Islet precursor cell (in vitro differentiated cells): ENCODE results near the gene SSBP3.
A peak's percentile ranks its signal among the peaks of the same experiment; 100 is the strongest.

Experiments used
- DNase-seq: peaks from one replicate; pipeline ENCODE4 v3.0.0-alpha.2; 2018

The SSBP3 gene

DNA sequence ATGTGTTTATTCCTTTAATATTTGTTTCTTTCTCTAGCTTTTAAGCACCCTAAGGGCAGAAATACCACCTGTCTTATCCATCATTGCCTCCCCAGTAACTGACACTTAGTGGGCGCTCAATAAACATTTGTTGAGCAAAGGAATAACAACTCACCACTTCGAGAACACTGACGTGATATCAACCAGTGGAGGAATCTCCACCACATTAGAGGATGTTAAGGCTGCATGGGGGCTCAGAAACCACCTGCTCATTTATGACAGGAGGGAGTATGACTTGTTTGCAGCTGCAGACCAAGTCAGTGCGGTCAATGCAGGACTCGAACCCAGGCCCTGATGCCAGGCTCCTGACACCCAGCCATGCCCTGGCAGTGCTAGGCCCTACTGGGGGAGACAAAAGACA is 103.6 kb downstream of the SSBP3 start:
- DNase-seq = no peak

DNA sequence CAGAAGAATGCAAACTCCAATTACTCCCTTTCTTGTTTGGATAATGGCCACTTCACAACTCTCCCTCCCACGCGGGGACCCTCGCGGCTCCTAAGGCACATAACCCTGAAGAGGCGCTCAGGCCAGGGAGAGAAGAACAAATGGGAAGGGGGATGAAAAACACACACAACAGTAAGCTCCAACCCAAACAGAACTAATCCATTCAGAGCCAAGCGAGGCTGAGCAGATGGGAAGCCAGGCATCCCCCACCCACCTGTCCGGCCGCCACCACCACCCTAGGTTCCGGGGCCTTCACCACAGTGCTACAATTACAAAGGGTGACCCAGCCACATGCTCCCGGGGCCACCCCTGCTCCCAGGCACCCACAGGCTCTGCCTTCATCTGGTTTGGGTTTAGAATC is 104.7 kb downstream of the SSBP3 start:
- no peak for DNase-seq

DNA sequence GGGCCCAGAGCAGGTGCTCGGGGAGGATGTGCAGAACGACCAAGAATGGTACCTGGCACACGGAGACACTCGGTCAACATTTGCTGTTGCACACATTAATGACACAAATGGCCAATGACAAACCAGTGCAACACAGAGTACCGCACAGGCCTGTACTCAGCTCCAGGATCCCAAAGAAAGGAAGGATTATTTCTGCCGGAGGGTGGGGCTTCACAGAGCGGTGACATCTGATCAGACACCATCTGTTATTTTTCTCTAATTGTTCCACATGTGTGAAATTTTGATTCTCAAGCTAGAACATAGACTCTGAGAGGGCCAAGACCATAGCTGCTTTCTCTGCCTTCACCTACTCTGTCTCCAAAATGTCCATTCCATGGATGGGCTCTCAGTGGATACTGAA is 105.8 kb downstream of the SSBP3 start:
- DNase-seq = no peak

DNA sequence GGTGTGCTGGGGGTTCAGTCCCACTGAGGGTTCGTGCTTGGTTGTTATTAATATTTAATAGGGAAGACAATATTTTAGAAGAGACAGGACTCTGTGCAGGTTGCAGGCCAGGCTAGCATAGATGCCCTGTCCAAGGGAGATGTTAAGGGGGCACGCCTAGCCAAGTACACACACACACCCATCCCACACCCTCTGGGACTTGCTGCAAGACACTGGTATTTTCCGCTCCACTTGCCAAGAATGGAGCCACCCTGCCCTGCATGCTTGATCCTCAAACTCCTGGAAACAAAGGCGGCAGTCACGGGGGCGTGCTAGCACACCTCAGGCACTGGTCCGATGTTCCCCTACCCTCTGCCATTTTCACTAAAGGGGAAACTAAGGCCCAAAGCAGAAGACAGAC is 107.2 kb downstream of the SSBP3 start:
- DNase-seq = no peak

DNA sequence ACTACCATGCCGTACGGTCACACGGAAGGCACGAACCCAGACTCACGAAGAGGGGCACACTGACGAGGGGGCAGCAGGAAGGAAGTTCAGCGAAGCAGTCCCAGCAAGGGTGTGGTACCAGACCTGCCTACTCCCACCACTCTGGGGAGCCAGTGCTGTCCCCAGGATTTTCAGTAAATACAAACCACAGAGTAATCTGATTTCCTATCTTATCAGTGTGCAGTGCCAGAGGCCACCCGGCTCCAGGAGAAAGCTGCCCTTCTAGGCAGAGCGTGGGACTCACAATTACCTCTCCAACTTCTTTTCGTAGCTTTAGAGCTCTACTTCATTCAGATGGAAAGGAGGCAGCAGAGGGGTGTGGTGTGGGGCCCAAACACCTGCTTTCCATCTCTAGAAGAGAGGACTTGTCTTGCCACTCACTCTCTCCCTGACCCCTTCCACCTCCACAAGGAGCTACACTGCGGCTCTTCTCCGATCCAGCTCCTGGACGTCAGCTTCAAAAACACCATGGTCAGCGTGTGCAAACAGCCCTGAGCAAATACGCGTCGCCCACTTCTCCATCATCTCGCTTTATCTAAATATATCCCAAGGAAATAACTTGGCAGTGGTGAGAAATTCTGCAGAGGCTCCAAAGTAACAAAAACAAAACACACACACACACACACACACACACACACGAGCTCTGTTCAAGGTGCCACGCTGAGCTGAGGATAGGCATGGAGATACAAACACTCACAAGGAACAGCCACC is 107.7 kb downstream of the SSBP3 start:
- no peak for DNase-seq

DNA sequence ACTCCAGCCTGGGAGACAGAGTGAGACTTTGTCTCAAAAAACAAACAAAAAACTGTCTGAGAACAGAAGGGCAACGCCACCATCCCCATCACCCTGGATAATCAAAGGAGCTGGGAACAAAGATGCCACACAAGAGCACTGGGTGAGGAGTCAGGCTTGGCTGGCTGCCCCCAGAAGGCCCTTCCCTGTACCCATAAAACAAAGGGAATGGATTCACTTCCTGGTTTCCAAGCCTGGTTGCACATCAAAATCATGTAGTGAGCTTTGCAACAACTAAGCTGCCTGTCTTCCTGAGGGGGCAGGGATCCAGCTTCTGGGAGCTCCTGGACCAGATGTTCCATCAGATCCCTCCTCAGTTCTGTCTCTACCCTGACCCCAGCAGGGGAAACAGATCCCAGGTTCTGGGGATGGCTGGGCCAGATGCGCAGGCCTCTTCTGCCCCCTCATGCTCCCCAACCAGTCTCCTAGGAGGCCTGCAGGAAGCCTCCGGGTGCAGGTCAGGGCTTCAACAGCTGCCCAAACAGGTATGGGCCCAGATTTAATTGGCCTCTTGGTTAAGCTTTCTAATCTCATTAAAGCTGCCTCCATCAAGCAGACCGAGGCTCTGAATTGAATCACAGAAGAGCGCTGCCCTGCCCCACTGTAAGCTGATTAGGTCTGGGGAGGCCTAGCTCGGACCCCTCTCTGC is 108.5 kb downstream of the SSBP3 start:
- DNase-seq = no peak

DNA sequence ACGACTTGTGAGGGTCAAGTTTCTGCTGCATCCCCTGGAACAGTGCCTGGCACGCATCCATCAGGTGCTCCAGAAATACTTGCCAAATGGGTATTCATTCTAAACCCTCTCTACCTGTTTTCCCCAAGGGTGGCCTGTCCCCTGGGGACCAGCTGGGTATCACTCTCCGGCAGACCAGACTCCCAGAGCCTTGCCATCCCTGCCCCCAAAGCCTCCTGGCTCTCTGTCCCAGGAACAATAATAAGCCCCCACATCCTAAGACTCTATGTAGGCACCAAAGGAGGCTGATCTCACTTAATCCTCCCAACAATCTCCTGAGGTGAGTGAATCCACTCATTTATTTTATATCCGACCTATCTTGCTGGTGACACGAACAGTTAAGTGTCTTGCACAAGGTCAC is 109.5 kb downstream of the SSBP3 start:
- DNase-seq = no peak

DNA sequence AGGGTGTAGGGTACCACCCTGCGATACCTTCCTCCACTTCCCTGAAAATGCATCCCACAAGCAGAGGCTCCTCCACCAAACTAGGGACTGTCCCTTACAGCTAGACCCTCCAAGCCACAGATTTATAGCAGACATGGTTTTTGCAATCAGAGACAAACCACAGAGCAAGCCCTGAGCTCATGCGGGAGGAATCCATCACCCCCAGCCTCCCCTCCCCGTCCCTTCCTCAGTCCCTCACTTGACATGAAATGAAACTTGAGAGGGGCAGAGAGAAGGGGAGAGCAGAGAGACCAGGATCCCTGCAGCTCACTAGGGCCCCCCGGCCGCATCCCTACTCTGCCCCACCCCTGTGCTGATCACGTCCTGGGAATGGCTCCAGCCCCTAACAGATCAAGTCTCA is 111.3 kb downstream of the SSBP3 start:
- no peak for DNase-seq

DNA sequence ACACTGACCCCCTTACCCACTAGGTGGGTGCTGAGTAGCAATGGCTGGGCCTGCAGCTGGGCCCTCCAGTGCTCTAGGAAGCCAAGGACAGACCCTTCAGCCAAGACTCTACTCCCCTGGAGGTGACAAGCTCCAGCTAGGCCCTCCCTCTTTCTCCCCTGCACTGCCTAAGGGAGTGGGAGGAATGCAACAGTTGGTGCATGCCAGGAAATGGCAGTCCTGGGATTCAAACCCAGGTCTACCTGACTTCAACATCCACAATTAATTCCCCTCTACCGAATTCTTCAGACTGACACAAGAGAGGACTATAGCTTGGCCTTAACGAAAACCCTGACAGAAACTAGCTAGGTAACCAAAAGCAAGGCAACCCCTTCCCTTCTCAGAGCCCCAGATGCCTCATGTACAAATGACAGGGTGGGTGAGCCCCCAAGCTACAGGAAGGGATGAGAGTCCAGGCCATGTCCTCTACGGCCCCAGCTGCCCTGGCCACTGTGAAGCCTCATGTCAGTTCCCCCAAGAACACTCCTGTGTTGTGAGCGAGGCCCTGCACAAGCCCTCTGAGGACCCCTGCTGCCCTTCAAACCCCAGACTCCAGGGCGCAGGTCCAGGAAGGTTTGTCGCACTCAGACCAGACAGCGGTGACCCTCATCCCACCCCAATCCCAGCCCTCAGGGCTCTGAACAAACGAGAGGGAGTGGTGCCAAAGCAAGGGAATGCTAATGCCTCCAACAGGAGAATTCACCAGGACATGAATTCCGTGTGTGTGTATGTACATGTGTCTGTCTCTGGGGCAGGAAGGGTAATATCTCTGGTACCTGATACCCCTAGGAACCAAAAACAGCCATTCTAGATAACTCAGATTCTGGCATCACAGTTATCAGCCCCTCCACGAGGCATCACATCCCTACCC is 113.9 kb downstream of the SSBP3 start:
- DNase-seq = no peak

DNA sequence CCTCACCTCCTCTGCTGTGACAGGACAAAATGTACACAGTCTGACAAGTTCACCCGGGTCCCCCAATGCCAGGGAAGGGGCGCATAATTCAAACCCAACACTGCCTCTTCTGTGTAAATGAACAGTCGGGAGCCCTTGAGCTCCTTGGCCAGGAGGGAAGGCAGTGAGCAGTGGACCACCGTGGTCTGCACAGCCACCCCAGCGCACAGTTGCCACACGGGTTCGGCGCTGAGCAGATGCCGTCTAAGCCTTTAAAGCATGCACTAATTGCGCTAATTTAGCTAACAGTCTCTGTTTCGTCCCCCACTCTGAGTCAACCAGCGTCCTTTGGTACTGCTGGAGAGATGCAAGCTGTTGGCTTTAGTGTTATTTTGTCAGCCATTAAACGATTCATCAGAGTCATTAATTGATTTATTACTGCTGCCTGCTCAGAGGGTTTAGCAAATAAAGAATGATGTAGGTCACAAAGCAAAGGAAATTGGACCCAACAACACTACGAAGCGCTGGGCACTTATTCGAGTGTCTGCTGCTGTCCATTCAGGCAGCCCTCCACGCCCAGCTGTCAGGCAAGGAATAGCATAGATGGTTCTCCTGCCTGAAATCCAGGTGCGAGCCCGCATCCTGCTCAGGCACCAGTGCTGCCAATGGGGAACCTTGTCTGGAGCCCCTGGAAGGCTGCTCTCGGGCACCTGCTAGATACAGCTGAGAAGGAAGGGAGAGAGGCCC is 114.8 kb downstream of the SSBP3 start:
- DNase-seq = no peak

DNA sequence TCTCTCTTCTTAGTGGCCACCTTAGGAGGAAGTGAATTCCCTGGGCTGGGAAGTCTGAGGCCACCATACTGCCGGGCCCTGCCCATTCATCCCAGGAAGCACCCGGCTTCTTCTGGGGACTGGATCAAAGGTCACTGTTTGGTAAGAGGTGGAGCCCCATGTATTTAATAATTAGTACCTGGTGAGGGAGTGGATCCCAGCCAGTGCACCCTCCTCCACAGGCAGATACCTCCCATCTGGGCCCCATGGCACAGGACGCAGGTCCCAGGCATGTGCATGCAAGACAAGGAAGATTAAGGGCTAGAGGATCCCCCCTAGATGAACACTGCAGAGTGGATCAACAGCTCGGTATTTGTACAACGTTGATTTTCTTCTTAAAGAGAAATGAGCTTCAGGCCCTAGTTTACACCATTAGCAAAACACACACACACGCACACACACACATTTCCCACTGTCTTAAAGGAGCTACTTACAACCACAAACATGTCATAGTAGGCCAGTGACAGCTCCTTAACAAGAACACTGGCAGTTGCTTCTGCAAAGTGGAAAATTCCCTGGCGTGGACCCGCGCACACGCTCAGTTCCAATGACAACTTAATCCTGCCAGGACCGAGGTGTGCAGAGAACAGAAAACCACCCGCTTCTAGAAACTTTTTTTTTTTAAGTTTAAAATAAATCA is 115.5 kb downstream of the SSBP3 start:
- no peak for DNase-seq

DNA sequence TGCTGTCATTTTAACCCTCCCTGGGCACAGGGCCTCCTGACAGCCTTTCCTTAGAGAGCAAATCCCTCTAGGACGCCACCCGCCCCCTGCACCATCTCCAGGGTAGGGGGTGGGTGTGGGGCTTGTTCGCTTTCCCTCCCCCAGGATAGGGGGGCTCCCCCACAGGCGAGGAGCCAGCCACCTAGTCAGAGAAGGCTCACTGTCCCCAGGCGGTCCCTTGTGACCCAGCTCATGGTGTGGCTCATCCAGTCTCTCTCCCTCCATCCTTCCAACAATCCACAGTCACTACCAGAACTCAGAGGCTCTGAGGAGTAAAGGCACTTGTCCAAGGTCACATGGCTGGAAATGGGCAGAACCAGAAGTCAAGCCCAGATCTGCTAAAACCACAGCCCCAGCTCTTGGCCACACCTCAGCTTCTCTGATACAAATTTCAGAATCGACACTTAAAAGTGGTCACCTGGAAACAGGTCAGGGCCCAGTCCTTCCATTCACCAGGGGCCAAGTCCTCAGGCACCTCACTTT is 116.4 kb downstream of the SSBP3 start:
- no peak for DNase-seq

DNA sequence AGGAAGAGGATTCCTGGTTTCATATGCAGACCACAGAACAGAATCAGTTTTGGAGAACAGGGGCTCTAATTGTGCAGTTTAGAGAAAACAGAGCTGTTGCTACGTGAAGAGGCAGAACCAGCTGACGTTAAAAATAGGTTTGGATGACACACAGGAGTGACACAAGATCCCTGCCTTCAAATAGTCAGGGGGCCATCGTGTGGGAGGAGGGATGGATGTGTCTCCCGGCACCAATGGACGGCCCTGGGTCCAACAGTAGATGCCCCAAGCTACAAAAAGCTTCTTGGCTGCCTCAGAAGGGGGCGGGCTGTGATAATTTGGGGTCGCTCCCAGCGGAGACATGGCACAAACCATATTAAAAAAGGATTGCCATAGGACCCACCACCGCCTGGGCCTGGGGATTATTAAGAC is 118.4 kb downstream of the SSBP3 start:
- no peak for DNase-seq

DNA sequence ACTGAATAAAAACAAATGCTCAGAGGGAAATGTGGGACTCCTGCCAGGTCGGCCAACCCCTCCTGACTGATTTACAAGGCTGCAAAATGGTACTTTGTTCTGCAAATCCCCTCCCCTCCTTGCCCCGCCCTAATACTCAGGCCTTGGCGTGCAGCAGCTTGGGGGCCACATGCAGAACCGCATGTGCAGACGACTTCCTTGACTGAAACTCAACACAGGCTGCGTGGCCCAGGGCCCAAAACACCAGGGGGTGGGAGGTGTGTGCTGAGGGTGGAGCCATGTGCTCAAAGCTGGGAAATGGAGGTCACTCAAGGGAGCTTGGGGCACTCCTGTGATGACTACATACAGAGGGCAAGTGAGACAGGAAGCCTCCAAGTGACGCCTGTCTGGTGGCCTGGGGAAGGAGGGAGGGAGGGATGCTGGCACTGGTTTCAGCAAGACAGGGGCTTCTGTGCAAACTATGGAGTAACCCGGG is 119.0 kb downstream of the SSBP3 start:
- DNase-seq = peak; percentile 71

DNA sequence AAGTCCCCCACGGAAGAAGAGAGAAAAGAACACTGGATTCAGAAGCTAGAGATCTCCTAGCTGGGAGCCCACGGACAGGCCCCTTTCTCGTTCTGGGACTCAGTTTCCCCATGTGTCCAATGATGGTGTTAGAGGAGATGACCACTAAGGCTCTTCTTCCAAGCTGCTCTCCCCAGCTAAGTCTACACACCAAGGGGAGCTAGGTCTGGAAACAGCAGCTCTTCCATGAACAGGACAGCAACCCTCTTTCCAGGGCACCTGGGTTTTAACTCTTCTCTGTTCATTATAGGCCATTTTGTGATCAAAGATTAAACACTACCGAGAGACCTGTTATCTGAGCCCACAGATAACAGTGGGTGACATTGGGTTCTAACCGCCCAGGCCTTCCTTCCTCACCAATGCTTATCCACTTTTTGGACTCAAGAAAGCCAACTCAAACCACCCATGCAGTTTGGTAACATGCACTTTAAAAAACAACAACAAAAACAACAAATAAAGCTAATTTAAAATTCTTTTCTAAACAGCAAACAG is 120.3 kb downstream of the SSBP3 start:
- no peak for DNase-seq

DNA sequence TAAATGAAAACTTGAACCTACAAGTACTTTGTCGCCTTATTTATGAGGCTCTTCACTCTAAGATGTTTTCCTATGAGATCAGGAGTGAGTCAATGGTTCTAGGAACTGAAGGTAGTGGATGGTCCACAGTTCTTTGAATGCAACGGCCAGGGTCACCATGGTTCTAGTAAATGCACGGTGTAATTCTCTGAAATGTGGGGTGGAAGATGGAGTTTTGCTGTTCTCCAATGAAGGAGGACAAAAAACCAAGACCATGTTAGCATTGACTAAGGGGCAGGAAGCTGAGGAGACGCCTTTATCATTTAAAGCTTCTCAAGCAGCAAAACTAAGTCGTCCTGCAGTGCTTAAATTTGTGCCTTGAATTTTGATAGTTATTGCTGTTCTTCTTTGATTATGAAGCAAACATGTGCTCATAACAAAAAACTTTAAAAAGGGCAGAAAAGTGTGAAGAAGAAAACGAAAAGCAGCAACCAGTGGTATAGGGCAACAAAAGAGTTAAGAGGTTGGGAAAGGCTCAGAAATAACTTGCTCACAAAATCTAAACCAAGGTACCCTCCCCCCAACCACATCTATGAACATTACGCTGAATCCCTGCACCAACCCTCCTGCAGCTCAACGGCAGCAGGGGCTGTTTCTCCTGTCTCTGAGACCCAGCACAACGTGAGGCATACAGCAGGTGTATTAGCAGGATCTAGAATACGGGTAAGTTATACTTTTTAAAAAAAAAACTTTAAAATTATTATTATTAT is 121.2 kb downstream of the SSBP3 start:
- DNase-seq = no peak

DNA sequence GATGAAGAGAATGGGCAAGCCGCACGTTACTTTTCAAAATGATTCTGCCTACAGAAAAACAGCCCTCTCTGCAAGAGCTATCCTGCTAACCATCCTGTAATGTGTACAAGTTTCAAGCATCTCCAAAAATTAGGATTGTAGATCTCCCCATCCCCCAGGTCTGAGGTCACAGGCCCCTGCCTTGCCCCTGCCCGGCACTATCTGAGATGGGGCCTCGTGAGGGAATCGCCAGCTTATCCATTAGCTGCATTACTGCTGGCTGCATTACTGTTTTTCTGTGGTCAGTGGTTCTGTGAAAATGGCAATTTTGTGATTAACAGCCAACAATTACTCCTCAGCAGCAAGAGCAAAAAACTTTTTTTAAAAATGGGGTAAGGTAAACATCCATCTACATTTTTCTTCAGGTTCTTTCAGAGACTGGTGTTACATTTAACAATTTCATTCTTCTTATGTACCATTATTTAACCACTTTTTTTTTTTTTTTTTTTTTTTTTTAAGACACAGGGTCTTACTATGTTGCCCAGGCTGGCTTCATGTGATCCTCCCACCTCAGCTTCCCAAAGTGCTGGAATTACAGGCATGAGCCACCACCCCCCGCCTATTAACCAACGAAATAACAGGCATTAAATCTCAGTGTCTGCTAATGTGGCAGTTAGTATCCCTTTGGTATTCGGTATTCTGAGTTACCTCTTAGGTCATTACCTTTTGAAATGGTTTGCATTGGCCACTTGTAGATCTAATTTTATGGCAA is 122.4 kb downstream of the SSBP3 start:
- DNase-seq = no peak

DNA sequence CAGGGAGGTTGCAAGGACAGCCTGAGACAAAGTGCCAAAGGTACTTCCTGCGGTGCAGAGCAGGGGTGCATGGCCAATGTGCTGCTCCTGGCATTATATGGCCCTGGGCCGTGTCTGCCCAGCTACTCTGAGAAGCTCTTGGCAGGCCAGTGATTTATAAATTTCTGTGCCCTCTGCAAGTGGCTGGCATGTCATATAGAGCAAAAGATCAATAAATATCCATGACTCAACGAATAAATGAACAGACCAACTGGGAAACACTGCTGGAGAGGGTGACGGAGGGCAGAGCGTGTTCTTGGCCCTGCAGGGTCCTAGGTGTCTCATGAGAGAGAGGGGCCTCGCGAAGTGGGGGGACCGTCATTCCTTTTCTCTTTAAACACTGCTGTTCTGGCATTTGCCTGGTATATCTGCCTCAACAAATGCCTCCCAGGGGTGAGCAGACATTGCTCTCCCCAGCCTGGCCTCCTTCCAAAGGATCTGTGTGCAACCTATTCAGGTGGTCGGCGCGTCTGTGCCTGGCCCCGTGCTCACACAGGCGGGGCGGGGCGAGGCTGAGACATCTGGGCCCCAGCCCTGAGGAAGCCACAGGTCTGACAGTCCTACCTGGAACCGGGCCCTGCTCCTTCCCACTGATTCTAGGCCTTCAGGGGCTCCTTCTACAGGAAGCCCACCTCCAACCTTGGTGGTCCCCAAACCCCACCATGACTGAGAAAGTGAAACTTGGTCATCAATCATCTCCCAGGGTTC is 123.9 kb downstream of the SSBP3 start:
- DNase-seq = no peak

DNA sequence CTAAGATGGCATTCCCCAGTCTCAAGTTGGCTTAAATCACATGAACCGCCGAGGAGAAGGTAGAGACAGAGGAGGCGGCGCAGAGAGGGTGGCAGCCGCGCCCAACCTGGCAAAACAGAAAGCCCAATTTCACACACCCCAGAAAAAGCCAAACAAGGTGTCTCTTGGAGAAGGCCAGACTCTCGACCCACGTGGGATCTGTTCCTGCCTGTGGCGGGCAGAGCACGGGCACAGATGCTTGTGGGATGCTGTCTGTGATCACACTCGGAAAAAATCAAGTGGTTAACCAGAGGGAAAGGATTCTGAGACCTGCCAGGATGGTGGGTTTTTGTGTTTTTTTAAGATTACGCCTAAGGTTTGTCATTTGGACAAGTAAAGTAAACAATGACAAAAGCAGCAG is 125.5 kb downstream of the SSBP3 start:
- no peak for DNase-seq
